ENCODE measurements around the gene PPP2R5E.

GRCh38 chr14:63467440-63468072 is 75.6 kb downstream of the PPP2R5E start:
- TF ChIP-seq, protein P1, sequence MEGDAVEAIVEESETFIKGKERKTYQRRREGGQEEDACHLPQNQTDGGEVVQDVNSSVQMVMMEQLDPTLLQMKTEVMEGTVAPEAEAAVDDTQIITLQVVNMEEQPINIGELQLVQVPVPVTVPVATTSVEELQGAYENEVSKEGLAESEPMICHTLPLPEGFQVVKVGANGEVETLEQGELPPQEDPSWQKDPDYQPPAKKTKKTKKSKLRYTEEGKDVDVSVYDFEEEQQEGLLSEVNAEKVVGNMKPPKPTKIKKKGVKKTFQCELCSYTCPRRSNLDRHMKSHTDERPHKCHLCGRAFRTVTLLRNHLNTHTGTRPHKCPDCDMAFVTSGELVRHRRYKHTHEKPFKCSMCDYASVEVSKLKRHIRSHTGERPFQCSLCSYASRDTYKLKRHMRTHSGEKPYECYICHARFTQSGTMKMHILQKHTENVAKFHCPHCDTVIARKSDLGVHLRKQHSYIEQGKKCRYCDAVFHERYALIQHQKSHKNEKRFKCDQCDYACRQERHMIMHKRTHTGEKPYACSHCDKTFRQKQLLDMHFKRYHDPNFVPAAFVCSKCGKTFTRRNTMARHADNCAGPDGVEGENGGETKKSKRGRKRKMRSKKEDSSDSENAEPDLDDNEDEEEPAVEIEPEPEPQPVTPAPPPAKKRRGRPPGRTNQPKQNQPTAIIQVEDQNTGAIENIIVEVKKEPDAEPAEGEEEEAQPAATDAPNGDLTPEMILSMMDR (IDR thresholded peaks at IDR 0.05): no peak
- no peak for TF ChIP-seq POLR2A (IDR thresholded peaks at IDR 0.05)
